HepG2 (cell line): ENCODE measurements around the gene KIF25. TPM values are rescaled to one million over a fixed set of nuclear protein-coding genes. Genes with fewer than 3 reads are reported as not detected.
A peak's percentile ranks its signal among the peaks of the same experiment; 100 is the strongest.

Experiments used
- ATAC-seq: fragments of 200-7000 bp; cut with Tn5 transposase; 3 replicates; pipeline ENCODE4 v1.9.1; 2020; ENCODE audit warnings: mild to moderate bottlenecking, moderate library complexity
- BruUV-seq: library from RNA; stranded (reverse); fragments of 400-500 nt; replicated peaks from 2 replicates; lab custom pipeline; 2021; lab: Mats Ljungman, UMichigan
- CTCF ChIA-PET: fragments of 300-600 bp; formaldehyde crosslinking; extraction: SDS; loops from one replicate; lab custom pipeline; 2021; ENCODE audit warnings: low total read pairs, inconsistent platforms, low intra/inter-chr PET ratio; lab: Yijun Ruan, JAX
- POLR2A ChIA-PET: fragments of 350-600 bp; sonication (Branson Sonifier 250); formaldehyde crosslinking; loops from one replicate; lab custom pipeline; 2020; ENCODE audit warnings: antibody characterized with exemption, inconsistent platforms; lab: Yijun Ruan, JAX
- DNase-seq: peaks from one replicate; pipeline ENCODE4 v3.0.0-alpha.2; 2015; ENCODE audit warnings: low spot score
- FAIRE-seq: peaks from 3 replicates; lab custom pipeline; 2011; peaks lifted over from hg19 to GRCh38; lab: Jason Lieb, UNC
- H2AFZ ChIP-seq: one replicate; pipeline ENCODE4 v1.6.1; 2011; ENCODE audit warnings: low read length, inconsistent platforms
- H3K27ac ChIP-seq: fragments of 300-600 bp; 3 replicates; pipeline ENCODE4 v1.8.0; 2011; ENCODE audit warnings: mixed run types, mild to moderate bottlenecking, mixed read lengths, low read length, inconsistent platforms; ENCODE audit not compliant: insufficient read depth; ENCODE audit errors: extremely low read length
- H3K27me3 ChIP-seq, 2 experiments: fragments of 200-600 bp in 1 of 2; 2 replicates in 1 of 2; 3 replicates in 1 of 2; pipeline versions ENCODE4 v1.6.0 to v1.8.0; 2011; ENCODE audit warnings: low read length in 2 of 2, mild to moderate bottlenecking in 2 of 2, moderate library complexity in 2 of 2, inconsistent platforms in 1 of 2; ENCODE audit not compliant: insufficient read depth in 2 of 2, control insufficient read depth in 1 of 2
- H3K36me3 ChIP-seq, 2 experiments: fragments of 200-600 bp in 1 of 2; replicated peaks in 1 of 2; 2 replicates in 1 of 2; 3 replicates in 1 of 2; pipeline versions ENCODE4 v1.5.1 to v1.8.0; 2011; ENCODE audit warnings: low read length in 2 of 2, inconsistent platforms in 1 of 2; ENCODE audit not compliant: insufficient read depth in 2 of 2, control insufficient read depth in 1 of 2
- H3K4me1 ChIP-seq: 2 replicates; pipeline ENCODE4 v1.5.1; 2012; ENCODE audit warnings: low read length, inconsistent platforms; ENCODE audit not compliant: insufficient read depth
- H3K4me2 ChIP-seq: 2 replicates; pipeline ENCODE4 v1.6.0; 2011; ENCODE audit warnings: low read depth, low read length, inconsistent platforms
- H3K4me3 ChIP-seq, 3 experiments: fragments of 200-600 bp in 1 of 3; sonication (generic), shearing (Covaris generic) in 1 of 3; replicated peaks in 1 of 3; 2 replicates each; pipeline ENCODE4 v1.5.1; 2011 to 2016; ENCODE audit warnings: low read length in 3 of 3, inconsistent platforms in 2 of 3, low read depth in 2 of 3, mild to moderate bottlenecking in 2 of 3, control low read depth in 1 of 3, mixed read lengths in 1 of 3; ENCODE audit not compliant: insufficient read depth in 1 of 3
- H3K79me2 ChIP-seq: one replicate; pipeline ENCODE4 v1.6.1; 2011; ENCODE audit warnings: low read length, inconsistent platforms; ENCODE audit not compliant: insufficient read depth
- H3K9ac ChIP-seq: 2 replicates; pipeline ENCODE4 v1.6.0; 2011; ENCODE audit warnings: mild to moderate bottlenecking, low read depth, low read length, inconsistent platforms; ENCODE audit not compliant: insufficient read depth
- H3K9me3 ChIP-seq: 2 replicates; pipeline ENCODE4 v1.5.1; 2012; ENCODE audit warnings: mild to moderate bottlenecking, low read length
- H4K20me1 ChIP-seq: 2 replicates; pipeline ENCODE4 v1.6.0; 2011; ENCODE audit warnings: inconsistent platforms, mild to moderate bottlenecking, low read length, moderate library complexity; ENCODE audit not compliant: insufficient read depth
- CBX2 ChIP-seq, 2 experiments: fragments of 200-600 bp in 1 of 2; sonication (generic); formaldehyde crosslinking in 1 of 2; IDR thresholded peaks; 2 replicates each; pipeline versions ENCODE4 v1.7.0 to v1.8.1; 2018 to 2022; ENCODE audit warnings: low read depth in 2 of 2, low read length in 1 of 2, mild to moderate bottlenecking in 1 of 2, missing genetic modification reagents in 1 of 2
- WGBS: methylation state at CpG from one replicate; pipeline ENCODE4 v1.1.6; 2017; ENCODE audit warnings: low lambda C conversion rate; 5-methylcytosine and 5-hydroxymethylcytosine counted together
- in situ Hi-C: cut with HindIII; loops from 2 replicates; pipeline ENCODE4 v1.10.0; 2017; ENCODE audit warnings: low pct_unique_long_range_greater_than_20kb; ENCODE audit not compliant: extremely low pct_ligation_motif_present
- intact Hi-C: fragments of 100-400 bp; cut with micrococcal nuclease; formaldehyde crosslinking; loops from one replicate; pipeline ENCODE4 v1.10.0; 2022; ENCODE audit not compliant: unreplicated experiment
- polyA plus RNA-seq, 8 experiments: library from polyadenylated mRNA; depleted of rRNA in 3 of 8; stranded (reverse) in 7 of 8; unstranded in 1 of 8; fragments of >200 nt; fragmentation: Illumina TruSeq in 4 of 8; extraction: Trizol in 4 of 8; gene quantifications; 2 replicates each; pipeline versions ENCODE4 v1.2.1 to v1.2.3, GENCODE V29; 2011 to 2016; ENCODE audit warnings: low read depth in 4 of 8, missing spikeins in 1 of 8, mixed read lengths in 1 of 8; ENCODE audit not compliant: insufficient read depth in 1 of 8
- total RNA-seq, 5 experiments: library from RNA; depleted of rRNA; stranded (reverse); fragments of >200 nt; fragmentation: Illumina TruSeq; extraction: Trizol; gene quantifications; 2 replicates each; pipeline ENCODE4 v1.2.3, GENCODE V29; 2016; ENCODE audit warnings: low read depth in 1 of 5
- TF ChIP-seq, protein P1 (sequence below): sonication (generic); formaldehyde crosslinking; IDR thresholded peaks from 2 replicates; pipeline ENCODE4 v1.4.0; 2020; ENCODE audit warnings: missing genetic modification reagents, low read depth, mild to moderate bottlenecking, borderline replicate concordance
- TF ChIP-seq, protein P2 (sequence below): sonication (generic); formaldehyde crosslinking; IDR thresholded peaks from 2 replicates; pipeline ENCODE4 v1.9.0; 2022; ENCODE audit warnings: missing genetic modification reagents, mild to moderate bottlenecking, borderline replicate concordance

The KIF25 gene
- total and polyA plus RNA-seq, 2 of the 13 experiments (the other 11 are each of a cell fraction or from before 2014, with no cell fraction given) = not detected

DNA sequence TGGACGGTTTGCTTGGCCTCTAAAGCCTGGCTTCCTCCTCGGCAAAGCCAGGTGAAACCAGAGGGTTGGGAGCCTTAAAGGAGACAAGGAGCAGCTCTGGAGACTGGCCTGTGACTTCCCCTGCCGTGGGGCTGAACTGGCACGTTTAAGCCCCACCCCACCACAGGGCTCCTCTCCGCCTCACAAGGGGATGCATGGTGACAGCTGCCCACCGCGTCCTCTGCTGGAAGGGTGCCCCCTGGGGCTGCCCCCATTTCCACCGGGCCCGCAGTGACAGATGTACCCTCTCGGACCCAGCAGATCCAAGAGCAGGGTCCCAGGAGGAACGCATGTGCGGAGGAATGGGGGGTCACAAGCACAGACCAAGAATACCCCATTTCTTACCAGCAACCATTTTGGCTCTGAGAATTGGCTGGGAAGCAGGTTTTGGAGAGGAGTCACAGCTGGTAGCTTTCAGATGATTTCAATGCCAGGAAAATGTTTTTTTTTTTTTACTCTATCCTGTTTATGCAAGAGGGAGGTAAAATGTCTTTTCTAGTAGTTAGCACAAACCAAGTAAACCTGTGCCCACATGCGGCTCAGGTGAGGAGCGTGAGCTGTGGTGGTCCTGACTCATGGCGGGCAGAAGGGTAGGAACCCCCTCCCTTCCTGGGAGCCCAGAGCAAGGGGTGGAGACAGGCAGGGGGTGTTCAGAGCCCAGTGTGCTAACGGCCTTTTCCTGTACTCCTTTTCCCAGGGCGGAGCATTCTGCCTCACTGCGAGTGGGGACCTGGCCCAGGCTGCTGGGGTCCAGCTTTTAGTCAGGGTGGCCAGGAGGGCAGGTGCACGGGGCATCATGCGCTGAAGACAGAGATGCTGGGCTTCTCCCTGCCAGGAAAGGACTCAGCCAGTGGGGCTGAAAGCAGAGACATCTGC is 48.5 kb downstream of the KIF25 start:
- no peak overlapping the region for H3K9ac ChIP-seq
- ATAC-seq = peak; percentile 4; the same call in 1 of the 3 replicates
- 0 out of 2 replicates have a peak, but pooled peaks cover 7% of the 10 kb centered on the region for H3K4me1 ChIP-seq
- H3K36me3 ChIP-seq = no peaks in the 10 kb centered on the region
- H3K27me3 ChIP-seq = peaks cover 13 to 71% of the 10 kb centered on the region in 2 experiments
- no TSS peak for BruUV-seq
- H3K27ac ChIP-seq = no peak overlapping the region
- H3K4me3 ChIP-seq = peak overlapping the region in 1 of 3 experiments; percentile 68; a peak in 1 of 6 replicates
- ChIA-PET POLR2A (no interaction called here), CTCF (interaction anchor here (1.1 kb wide), 1 partner anchor 71 kb away, joined by 4 read pairs; no protein-coding TSS in a partner anchor)
- no peaks in the 10 kb centered on the region for H3K9me3 ChIP-seq
- in situ Hi-C loops (no loop called here), intact Hi-C loops (no loop called here)
- FAIRE-seq = no peak
- TF ChIP-seq, protein P1, sequence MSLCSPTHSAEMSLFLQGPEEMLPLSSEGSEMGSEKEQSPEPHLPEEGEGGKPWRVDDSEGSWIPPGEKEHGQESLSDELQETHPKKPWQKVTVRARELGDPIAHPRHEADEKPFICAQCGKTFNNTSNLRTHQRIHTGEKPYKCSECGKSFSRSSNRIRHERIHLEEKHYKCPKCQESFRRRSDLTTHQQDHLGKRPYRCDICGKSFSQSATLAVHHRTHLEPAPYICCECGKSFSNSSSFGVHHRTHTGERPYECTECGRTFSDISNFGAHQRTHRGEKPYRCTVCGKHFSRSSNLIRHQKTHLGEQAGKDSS (CRISPR knock-in tag) = no peak
- no peak for TF ChIP-seq CBX2 (IDR thresholded peaks at IDR 0.05; ENCODE audit: low read depth, low read length)
- TF ChIP-seq CBX2 (CRISPR knock-in tag; IDR thresholded peaks at IDR 0.05; ENCODE audit: low read depth) = peak; percentile 35; the same call in 1 of the 2 replicates
- TF ChIP-seq, protein P2, sequence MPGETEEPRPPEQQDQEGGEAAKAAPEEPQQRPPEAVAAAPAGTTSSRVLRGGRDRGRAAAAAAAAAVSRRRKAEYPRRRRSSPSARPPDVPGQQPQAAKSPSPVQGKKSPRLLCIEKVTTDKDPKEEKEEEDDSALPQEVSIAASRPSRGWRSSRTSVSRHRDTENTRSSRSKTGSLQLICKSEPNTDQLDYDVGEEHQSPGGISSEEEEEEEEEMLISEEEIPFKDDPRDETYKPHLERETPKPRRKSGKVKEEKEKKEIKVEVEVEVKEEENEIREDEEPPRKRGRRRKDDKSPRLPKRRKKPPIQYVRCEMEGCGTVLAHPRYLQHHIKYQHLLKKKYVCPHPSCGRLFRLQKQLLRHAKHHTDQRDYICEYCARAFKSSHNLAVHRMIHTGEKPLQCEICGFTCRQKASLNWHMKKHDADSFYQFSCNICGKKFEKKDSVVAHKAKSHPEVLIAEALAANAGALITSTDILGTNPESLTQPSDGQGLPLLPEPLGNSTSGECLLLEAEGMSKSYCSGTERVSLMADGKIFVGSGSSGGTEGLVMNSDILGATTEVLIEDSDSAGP (CRISPR knock-in tag) = peak; percentile 8; the same call in 1 of the 2 replicates
- H2AFZ ChIP-seq = no peak overlapping the region
- H3K4me2 ChIP-seq = peak overlapping the region; percentile 59
- no peak for DNase-seq
- H4K20me1 ChIP-seq = no peaks in the 10 kb centered on the region
- no peaks in the 10 kb centered on the region for H3K79me2 ChIP-seq
- WGBS = 52% methylated on average over 19 of the region's 20 CpGs
